Mucosa of stomach (tissue), 1 donor: Measurements from ENCODE around the gene MEGF6.

ENCODE experiments used
- H3K27me3 ChIP-seq: one replicate; pipeline ENCODE4 v1.7.0; 2013; ENCODE audit warnings: mild to moderate bottlenecking, low read length; ENCODE audit not compliant: control insufficient read depth, insufficient read depth
- H3K36me3 ChIP-seq: one replicate; pipeline ENCODE4 v1.7.0; 2013; ENCODE audit warnings: low read length; ENCODE audit not compliant: control insufficient read depth, insufficient read depth
- H3K4me1 ChIP-seq: one replicate; pipeline ENCODE4 v1.7.0; 2013; ENCODE audit warnings: mild to moderate bottlenecking, low read length; ENCODE audit not compliant: control insufficient read depth, insufficient read depth
- H3K4me3 ChIP-seq: one replicate; pipeline ENCODE4 v1.7.0; 2013; ENCODE audit warnings: low read length
- H3K9ac ChIP-seq: one replicate; pipeline ENCODE4 v1.7.0; 2013; ENCODE audit warnings: mild to moderate bottlenecking, low read length, moderate library complexity
- H3K9me3 ChIP-seq: one replicate; pipeline ENCODE4 v1.7.0; 2013; ENCODE audit warnings: mild to moderate bottlenecking, low read length, moderate library complexity; ENCODE audit not compliant: control insufficient read depth
- donor health status: Pancreatic carcinoma.

MEGF6 gene

DNA sequence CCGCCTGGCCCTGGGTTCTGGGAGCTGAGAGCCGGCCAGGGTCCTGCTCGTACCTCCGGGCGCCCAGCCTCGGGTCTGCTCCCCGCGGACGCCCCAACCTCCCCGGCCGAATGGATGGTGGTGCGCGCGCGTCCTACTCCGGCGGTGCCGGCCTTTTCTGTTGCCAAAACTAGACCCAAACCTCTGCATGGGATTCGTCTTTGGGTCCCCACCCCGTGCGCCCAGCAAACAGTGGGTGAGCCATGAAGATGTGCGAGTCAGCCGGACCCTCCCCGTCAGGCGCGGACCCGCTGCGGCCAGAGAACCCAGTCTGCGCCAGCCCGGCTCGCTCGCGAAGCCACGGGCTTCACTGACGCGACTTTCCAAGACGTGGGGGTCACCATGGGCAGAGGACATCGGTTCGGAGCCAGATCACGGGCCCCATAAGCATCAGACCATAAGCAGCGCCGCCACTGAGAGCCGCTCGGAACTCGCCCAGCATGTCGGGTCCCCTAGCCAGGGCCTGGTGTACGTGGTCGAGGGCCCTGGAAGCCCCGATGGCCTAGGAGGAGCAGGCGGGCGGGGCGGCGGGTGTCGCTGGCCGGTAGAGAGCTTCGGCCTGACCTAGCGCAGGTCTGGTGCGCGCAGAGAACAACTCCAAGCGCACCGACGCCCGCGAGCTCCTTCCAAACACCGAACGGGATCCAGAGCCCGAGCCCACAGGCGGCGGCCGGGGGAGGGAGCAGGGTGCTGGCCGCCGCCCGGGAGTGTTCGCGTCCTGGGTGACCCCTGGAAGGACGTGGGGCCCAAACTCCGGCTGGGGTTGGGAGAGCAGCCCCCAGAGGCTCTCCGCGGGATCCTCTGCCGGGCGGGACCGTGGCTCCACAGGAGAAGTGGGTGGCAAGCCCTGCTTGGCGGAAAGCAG, 40.0 kb upstream of the MEGF6 start:
- no peaks in the 10 kb centered on the region for H3K36me3 ChIP-seq
- no peak overlapping the region for H3K9ac ChIP-seq
- peaks cover 23% of the 10 kb centered on the region for H3K4me1 ChIP-seq
- no peaks in the 10 kb centered on the region for H3K9me3 ChIP-seq
- H3K4me3 ChIP-seq, result no peak overlapping the region
- H3K27me3 ChIP-seq, result peaks cover 55% of the 10 kb centered on the region

DNA sequence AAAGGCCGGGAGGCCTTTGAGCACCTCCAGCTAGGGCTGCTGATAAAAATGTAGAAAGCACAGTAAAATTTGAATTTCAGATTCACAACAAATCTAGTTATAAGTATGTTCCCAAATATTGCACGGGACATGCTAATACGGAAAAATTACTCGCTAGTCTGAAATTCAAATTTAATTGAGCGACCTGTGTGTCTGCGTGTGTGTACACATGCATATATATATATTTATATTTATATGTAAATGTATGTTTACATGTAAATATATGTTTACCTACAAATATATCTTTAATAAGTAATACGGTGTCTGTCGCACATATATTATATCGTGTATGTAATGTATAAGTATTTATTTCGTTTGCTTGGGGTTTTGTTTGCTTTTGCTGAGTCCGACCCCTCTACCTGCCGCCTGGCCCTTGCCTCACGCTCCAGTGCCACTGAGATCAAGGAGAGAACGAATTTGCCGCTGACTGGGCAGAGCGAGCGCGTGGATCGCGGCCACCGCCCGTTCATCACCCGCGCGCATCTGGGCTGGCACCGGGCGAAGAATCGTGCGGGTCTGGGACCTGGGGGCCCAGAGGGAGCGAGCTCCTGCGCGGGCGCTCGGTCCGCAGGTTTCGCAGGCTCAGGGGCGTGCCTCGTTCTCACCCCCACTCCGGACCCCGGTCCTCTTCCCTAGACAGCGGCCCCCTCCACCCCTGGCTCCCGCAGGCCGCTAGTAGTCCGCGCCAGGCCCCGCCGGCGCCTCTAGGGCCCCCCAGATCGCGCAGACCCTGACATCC, 39.1 kb upstream of the MEGF6 start:
- H3K36me3 ChIP-seq, result no peaks in the 10 kb centered on the region
- H3K9me3 ChIP-seq, result no peaks in the 10 kb centered on the region
- peaks cover 23% of the 10 kb centered on the region for H3K4me1 ChIP-seq
- H3K4me3 ChIP-seq, result peak overlapping the region; percentile 74
- peaks cover 52% of the 10 kb centered on the region for H3K27me3 ChIP-seq
- no peak overlapping the region for H3K9ac ChIP-seq

DNA sequence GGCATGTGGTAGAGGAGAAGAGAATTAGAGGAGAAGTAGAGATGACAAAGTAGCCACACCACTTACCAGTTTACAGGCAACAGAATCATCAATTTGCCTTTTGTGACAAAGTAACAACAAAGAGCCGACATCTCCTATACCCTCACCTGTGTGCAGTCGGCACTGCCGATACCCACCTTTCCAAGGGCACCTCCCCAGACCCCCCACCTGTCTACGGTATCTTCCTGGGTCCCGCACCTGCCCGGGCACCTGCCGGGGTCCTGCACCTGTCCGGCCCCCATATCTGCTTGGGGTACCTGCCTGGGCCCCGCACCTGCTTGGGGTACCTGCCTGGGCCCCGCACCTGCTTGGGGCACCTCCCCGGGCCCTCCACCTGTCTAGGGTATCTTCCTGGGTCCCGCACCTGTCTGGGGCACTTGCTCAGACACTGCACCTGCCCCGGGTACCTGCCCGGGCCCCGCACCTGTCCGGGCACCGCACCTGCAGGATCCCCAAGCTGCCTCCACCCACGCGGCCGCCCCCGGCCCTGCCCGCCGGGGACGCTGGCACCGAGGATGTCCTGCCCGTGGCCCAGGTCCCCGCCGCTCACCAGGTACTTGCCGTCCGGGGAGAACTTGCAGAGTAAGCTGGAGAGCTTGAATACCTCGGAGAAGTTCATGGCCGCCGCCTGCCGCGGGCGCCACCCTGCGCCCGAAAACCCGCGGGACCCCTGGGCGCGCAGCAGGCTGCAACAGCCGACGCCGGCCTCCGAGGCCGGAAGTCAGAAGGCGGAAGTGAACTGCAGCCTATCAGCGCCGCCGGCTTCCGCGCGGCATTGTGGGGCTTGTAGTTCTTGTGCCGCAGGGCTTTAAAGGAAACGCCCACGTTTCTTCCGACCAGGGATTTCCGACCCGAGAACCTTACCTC, 38.3 kb upstream of the MEGF6 start, which contains the start of gene WRAP73:
TSS of gene WRAP73 (minus strand) at position 762 of the 906 bp plus-strand sequence. CDS start at position 658, 104 bp downstream.
- Histone ChIP-seq H3K27me3 (peaks cover 46% of the 10 kb centered on the region), H3K9ac (peak within 1 kb of the TSS; percentile 76), H3K4me3 (peak within 1 kb of the TSS; percentile 74), H3K36me3 (no peaks in the 10 kb centered on the region), H3K9me3 (no peaks in the 10 kb centered on the region), H3K4me1 (peaks cover 23% of the 10 kb centered on the region)

GRCh38 chr1:3646596-3646995, 35.3 kb upstream of the MEGF6 start:
- Histone ChIP-seq H3K4me1 (peaks cover 20% of the 10 kb centered on the region), H3K9ac (no peak overlapping the region), H3K36me3 (no peaks in the 10 kb centered on the region), H3K9me3 (no peaks in the 10 kb centered on the region), H3K4me3 (no peak overlapping the region), H3K27me3 (peaks cover 16% of the 10 kb centered on the region)

- Histone ChIP-seq H3K4me1 (peaks cover 13% of the 10 kb centered on the region), H3K36me3 (no peaks in the 10 kb centered on the region), H3K4me3 (no peak overlapping the region), H3K9ac (no peak overlapping the region), H3K9me3 (no peaks in the 10 kb centered on the region), H3K27me3 (peaks cover 8% of the 10 kb centered on the region)
Measured at GRCh38 chr1:3645666-3646355, 34.5 kb upstream of the MEGF6 start.

DNA sequence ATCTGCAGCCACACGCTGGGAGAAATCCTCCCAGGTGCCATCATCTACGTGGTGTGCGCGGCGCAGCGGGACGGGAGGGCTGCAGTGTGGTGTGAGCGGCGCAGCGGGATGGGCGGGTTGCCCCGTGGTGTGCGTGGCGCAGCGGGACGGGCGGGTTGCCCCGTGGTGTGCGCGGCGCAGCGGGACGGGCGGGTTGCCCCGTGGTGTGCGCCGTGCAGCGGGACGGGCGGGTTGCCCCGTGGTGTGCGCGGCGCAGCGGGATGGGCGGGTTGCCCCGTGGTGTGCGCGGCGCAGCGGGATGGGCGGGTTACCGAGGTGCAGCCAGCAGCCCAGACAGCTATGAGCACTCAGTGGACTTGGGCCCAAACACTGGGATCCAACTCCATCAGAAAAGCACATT, 33.9 kb upstream of the MEGF6 start:
- Histone ChIP-seq H3K27me3 (peaks cover 2% of the 10 kb centered on the region), H3K4me1 (peaks cover 13% of the 10 kb centered on the region), H3K4me3 (no peak overlapping the region), H3K9me3 (no peaks in the 10 kb centered on the region), H3K36me3 (peaks cover under 1% of the 10 kb centered on the region), H3K9ac (no peak overlapping the region)

- H3K36me3 ChIP-seq, result peaks cover 4% of the 10 kb centered on the region
- H3K4me3 ChIP-seq, result no peak overlapping the region
- H3K4me1 ChIP-seq, result peaks cover 10% of the 10 kb centered on the region
- H3K27me3 ChIP-seq, result no peaks in the 10 kb centered on the region
- H3K9me3 ChIP-seq, result no peaks in the 10 kb centered on the region
- H3K9ac ChIP-seq, result no peak overlapping the region
Measured at GRCh38 chr1:3644273-3644672, 33.0 kb upstream of the MEGF6 start.

DNA sequence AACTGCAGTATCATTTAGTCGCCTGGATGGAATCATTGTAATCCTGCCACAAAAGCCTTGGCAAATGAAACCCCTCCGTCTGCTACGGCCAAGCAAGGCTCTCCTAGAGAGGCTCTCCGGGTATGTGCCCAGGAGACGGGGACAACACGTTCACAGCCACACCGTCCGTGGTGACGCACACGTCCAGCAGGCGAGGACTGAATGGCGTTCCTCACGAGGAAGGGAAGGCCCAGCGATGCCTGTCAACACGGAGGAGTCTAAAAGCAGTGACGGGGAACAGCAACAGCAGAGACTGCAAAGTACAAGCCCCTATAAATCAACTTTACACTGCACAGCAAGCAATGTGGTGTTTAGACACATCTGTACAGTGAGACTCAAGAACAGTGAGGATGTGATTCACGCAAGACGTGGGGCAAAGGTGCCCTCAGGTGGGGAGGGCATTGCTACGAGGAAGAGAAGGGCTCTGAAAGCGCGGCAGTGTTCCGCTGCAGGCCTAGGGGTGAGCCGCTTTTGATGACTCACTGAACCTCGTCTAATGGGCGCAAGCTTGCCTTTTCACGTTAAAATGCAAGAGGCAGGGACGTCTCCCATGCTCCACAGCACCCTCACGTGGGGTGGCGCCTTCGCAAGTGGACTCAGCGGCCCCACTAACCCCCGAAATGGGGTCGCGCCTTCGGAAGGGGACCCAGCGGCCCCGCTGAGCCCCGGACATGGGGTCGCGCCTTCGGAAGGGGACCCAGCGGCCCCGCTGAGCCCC, 31.8 kb upstream of the MEGF6 start:
- Histone ChIP-seq H3K4me3 (no peak overlapping the region), H3K4me1 (no peaks in the 10 kb centered on the region), H3K36me3 (peaks cover 4% of the 10 kb centered on the region), H3K27me3 (no peaks in the 10 kb centered on the region), H3K9ac (no peak overlapping the region), H3K9me3 (no peaks in the 10 kb centered on the region)

GRCh38 chr1:3641816-3642215, 30.5 kb upstream of the MEGF6 start:
- no peaks in the 10 kb centered on the region for H3K27me3 ChIP-seq
- H3K4me1 ChIP-seq, result no peaks in the 10 kb centered on the region
- H3K9me3 ChIP-seq, result no peaks in the 10 kb centered on the region
- no peak overlapping the region for H3K9ac ChIP-seq
- peaks cover 4% of the 10 kb centered on the region for H3K36me3 ChIP-seq
- no peak overlapping the region for H3K4me3 ChIP-seq

GRCh38 chr1:3641046-3641760, 29.9 kb upstream of the MEGF6 start:
- H3K9me3 ChIP-seq, result no peaks in the 10 kb centered on the region
- peaks cover 4% of the 10 kb centered on the region for H3K36me3 ChIP-seq
- H3K9ac ChIP-seq, result no peak overlapping the region

More at GRCh38 chr1:3641046-3641760, 29.9 kb upstream of the MEGF6 start:
- Histone ChIP-seq H3K4me3 (no peak overlapping the region), H3K4me1 (no peaks in the 10 kb centered on the region), H3K27me3 (no peaks in the 10 kb centered on the region)
